NCI-H510A (cell line): ENCODE results near the gene DCUN1D2.

Experiments used
- DNase-seq: peaks from one replicate; lab custom pipeline; 2025; lab: John Stamatoyannopoulos, UW

The DCUN1D2 gene

DNA sequence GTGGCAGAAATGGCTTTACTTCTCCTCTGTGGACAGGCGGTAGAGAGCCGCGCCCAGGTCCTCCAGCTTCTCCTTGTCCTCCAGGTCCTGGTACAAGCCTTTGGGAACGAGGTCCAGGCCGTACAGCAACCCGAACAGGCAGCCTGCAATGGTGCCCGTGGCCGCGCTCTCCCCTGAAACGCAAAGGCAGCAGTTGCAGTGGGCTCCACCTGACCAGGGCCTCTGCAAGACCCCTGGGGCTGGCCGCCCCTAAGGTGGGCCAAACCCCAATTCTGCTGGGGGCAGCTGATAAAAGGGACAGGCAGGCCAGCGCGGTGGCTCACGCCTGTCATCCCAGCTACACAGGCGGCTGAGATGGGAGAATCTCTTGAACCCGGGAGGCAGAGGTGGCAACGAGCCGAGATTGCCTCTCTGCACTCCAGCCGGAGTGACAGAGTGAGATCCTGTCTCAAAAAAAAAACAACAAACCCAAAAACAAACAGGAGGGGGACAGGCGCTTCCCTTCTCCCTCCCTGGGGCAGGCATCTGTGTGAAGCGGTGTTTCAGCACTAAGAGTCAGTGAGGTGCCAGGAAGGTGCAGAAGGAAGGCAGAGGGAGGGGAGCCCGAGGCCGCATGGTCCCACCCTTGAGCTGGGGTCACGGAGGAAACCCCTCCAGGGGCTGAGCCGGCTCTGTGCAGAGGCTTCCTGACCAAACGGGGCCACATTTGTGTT, 67.5 kb downstream of the DCUN1D2 start:
- DNase-seq: no peak

DNA sequence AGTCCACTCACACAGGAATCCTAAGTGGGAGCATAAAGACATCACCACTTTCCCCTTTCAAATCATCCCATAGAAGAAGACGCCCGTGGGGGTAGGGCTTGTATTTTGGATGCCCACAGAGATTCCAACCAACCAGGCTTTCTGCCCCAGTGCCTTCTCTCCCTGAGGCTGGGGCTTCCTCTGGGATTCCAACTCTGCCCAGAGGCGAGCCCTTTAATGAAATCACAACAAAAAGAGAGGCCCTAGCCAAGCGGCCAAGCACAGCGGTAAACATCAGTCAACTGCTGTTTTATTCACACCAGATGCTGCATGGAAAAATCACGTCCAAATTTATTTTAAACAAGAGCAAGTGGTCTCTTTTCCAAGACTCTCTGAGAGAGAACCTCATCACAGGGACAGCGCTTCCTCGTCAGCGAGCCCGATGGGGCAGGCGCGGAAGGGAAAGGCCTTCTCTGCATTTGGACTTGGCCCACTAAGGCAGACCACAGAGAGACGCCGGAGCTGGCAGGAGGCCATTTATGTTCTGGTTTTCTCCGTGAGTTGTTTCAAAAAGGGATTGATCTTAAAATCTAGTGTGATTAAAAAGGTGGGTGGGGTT, 68.7 kb downstream of the DCUN1D2 start:
- DNase-seq: no peak

DNA sequence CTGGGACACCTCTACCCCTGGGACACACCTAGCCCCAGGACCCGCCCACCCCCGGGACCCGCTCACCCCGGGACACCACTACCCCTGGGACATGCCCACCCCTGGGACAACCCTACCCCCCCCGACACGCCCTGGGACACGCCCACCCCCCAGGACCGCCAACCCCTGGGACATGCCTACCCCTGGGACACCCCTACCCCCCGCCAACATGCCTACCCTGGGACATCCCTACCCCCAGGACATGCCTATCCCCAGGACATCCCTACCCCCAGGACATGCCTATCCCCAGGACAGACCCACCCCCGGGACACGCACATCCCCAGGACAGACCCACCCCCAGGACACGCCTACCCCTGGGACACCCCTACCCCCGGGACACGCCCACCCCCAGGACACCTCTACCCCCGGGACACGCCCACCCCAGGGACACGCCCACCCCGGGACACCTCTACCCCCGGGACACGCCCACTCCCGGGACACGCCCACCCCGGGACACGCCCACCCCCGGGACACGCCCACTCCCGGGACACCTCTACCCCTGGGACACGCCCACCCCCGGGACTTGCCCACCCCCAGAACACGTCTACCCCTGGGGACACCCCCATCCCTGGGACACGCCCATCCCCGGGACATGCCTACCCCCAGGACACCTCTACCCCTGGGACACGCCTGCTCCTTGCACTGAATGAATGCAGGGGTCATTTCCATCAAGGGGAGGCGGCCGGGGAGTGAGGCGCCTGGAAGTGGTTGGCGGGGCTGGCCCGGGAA, 69.5 kb downstream of the DCUN1D2 start:
- DNase-seq: no peak

DNA sequence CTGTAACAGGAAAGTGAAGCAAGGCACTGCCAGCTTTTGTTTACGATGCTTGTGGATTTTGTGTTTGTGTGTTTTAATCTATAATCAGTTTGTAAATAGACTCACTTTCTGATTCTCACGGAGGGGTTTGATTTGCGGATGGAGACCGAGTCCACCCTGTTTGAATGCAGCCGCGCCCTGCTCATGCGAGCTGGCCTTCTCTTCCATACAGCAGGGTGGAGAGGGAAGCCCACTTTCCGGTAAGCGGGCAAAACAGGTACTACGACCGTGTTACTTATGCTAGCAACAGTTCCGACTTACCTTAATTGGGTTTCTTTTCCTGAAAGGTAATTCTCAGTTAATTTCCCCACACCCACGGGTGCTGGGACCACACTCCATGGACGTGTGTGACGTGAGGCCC, 70.3 kb downstream of the DCUN1D2 start:
- no peak for DNase-seq

DNA sequence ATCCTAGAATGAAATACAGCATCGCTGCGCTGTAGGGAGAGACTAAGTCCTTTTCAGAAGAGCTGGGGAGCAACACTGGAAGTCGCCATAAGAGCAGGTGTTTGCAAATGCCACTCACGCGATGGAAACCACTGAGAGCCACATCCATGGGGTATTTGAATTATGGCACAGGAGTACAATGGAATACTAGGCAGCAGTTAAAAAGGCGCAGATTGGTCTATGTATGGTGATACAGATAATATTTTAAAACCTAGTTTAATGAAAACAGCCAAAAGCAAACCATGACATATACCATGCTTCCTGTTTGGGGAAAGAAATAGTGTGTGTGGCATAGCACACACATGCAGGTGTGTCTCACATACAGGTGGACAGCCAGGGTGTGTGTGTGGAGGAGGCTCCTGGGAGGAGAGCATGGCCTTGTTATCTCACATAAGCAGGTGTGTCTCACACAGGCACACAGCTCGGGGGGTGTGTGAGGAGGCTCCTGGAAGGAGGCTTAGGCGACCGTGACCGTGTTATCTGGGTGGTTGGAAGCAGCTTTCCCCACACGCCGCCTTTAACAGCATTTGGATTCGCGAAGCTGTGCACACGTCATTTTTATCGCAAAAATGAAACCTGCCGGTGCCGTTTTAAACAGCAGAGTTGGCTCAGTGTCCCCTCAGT, 70.8 kb downstream of the DCUN1D2 start:
- no peak for DNase-seq

DNA sequence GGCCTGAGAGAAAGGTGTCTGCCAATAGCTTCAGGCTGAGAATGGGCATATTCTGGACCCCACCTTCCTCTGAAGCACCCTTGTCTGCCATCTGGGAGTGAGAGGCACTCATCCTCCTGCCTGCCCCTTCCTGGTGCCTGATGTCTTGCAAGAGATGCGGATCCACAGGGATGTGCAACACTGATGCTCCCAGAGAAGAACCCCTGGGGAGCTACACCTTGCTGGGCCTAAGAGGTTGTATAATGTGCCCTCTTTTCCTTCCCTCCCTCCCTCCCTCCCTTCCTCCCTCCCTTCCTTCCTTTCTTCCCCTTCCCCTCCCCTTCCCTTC, 71.8 kb downstream of the DCUN1D2 start:
- DNase-seq: no peak

DNA sequence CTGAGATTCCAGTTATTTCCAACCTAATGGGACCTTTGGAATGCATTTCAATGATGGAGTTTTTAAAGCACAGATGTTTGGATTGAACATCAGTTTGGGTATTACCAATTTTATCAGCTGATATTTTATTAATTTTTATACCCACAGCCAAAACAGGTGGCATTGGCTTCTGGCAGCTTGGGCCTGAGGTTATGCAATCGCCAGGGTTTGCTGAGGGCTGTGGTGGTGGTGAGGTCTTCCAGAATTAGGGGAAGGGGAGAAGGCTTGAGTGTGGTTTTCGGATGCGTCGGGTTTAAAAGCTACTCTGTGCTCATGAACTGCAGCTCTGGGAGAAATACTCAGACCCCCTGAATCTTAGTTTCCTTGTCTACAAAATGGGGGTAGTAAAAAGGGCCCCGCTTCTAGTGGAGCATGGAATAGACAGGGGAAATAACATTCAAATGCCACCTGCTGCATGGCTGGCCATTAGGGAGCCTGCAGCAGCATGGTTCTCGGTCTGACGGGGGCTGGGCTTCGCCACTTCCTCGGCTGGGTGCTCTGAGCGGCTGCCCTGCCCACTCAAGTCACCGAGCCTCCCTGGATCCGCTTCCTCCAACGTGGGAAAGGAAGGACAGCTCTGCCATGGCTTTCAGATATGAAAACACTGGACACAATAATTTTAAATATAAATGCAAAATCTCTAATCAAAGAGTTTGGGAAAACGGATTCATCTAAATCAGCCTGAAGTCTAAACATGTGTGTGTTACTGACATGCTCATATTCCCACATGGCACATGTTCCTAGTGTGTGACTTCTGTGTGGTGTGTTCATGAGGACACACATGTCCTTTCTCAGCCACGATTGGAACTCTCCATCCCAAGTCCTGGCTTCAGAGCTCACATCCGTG, 72.4 kb downstream of the DCUN1D2 start:
- DNase-seq: no peak

DNA sequence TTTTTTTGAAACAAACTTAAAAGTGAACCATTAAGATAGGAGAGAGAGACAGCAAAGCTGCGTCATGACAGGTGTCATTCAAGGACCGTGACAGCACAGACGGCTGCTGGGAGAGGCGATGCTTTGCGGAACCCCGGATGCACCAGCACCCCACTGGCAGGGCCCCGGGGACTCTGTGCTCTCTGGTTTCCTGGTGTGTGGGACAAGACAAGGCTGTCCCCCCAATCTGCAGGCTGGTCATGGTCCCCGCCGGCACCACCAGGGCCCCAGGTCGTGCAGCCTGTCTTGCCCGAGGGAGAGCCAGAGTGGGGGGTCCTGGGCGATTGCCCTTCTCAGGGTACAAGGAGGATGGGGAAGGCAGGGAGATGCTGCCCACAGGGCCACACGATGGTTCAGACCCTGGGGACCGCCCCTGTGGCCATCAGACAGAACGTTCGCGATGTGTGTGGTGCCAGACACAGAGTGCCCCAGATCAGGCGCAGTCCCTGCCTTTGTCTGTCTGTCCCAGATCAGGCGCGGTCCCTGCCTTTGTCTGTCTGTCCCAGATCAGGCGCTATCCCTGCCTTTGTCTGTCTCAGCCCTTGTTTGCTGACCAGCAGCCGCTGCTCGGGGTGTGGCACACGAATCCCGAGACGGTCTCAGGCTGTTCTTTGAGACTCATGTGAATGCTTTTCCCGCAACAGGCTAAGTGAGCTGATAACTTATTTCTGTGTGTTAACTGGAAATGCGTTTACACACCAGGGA, 73.3 kb downstream of the DCUN1D2 start:
- no peak for DNase-seq

DNA sequence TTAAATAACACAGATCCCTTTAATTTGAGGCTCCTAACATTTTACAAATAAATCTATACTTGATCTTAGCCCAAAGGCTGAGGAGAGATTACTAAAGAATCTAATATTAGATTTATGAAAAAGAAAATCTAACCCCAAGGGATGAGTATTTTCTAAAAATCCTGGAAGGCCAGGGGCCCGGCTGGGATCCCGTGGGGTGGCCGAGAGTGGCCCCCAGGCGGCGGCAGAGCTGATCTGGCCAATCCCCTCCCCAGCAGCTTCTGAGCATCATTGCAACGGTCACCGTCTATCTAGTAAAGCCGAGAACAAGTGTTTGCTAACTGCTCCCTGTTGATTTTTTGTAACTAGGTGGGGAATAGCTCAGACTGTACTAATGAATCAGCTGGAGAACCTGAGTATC, 74.7 kb downstream of the DCUN1D2 start:
- no peak for DNase-seq

DNA sequence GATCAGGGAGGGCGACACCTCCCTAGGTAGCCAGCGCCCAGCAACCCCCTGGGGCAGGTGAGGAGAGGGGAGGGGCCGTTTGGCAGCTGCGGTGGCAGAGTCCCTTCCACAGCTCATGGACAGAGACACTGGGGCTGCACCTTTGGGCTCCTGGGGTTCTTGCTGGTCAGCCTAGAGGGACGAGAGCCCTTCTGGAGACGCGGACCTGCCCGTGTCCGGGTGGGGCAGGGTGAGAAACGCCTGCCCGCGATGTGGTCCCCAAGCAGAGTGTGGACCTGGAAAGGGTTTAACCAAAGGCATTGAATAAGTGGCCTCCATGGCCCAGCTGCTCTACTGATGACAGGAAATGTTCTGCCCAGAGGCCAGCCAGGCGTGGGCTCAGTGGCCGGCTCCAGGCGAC, 75.5 kb downstream of the DCUN1D2 start:
- DNase-seq: no peak

DNA sequence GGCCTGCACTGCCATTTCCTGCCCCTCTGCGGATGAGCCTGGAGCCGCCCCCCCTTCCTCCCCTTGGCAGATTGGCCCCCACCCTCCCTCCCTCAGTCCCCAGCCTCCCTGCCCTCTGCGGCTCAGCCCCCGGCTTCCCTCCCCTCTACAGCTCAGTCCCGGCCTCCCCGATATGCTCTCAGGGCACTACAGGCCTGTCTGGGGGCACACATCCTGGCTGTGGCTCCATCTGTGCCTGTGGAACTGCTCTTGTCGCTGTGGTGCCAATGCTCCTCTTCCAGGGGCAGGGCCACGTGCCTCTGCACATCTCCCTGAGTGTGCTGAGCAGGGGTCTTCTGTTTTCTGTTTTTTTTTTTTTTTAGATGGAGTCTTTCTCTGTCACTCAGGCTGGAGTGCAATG, 76.2 kb downstream of the DCUN1D2 start:
- no peak for DNase-seq

DNA sequence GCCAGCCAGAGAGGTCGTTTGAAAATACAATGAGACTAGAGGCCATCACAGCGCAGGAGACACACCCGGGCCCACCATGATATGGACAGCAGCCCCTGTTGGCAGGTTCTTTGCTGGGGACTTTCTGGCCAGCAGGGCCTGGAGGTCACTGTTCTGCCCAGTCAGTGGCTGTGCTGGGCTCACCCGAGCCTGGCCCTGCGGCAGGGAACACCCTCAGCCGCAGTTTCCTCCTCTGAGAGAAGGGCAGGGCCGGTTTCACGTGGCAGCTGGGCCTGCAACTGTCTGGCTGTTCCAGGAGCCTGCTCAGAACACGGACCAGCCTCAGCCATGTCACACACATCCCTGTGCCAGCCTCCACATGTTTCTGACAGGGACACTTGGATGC, 76.6 kb downstream of the DCUN1D2 start:
- DNase-seq: no peak

DNA sequence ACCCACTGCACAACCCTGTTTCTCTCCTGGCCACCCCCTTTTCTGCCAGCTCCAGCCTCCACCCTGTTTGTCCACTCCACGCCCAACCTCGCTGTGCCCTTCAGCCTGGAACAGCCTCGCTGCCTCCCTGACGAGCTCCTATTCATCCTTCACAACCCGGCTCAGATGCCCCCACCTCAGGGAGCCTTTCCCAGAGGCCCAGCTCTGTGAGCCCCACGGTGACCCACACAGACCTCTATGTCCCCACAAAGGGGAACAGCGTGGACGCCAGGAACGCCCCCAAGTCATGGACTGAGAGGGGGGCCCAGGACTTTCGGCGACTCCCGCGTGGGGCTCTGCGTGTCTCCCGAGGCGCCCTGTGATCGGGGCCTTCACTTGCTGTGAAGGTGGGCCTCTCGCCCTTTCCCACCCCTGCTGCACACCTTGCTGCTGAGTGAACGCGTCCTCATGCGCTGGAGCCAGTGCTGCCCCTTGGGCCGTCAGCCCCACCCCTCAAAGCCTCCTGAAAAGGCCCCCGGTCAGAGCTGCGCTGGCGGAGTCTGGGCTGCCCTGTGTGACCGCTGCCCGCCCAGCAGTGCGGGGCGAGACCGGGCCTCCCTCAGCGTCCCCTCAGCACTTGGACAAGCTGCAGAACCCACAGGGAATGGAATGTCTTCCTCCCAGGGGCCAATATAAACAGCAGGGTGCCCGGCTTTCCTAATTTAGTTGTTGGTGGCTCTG, 77.2 kb downstream of the DCUN1D2 start:
- no peak for DNase-seq

DNA sequence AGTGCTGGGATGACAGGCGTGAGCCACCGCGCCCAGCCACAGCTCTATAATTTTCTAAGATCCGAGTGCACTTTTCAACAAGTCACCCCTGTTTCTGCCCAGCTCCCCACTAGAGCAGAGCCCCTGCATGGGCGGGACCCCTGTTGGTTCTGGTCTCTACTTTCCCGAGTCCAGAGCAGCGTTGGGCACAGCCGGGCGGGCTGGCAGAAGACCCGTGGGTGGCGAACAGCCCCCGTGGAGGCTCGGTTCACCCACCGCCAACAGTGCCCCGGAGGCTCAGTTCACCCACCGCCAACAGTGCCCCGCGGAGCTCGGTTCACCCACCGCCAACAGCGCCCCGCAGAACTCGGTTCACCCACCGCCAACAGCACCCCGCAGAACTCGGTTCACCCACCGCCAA, 78.1 kb downstream of the DCUN1D2 start:
- no peak for DNase-seq

DNA sequence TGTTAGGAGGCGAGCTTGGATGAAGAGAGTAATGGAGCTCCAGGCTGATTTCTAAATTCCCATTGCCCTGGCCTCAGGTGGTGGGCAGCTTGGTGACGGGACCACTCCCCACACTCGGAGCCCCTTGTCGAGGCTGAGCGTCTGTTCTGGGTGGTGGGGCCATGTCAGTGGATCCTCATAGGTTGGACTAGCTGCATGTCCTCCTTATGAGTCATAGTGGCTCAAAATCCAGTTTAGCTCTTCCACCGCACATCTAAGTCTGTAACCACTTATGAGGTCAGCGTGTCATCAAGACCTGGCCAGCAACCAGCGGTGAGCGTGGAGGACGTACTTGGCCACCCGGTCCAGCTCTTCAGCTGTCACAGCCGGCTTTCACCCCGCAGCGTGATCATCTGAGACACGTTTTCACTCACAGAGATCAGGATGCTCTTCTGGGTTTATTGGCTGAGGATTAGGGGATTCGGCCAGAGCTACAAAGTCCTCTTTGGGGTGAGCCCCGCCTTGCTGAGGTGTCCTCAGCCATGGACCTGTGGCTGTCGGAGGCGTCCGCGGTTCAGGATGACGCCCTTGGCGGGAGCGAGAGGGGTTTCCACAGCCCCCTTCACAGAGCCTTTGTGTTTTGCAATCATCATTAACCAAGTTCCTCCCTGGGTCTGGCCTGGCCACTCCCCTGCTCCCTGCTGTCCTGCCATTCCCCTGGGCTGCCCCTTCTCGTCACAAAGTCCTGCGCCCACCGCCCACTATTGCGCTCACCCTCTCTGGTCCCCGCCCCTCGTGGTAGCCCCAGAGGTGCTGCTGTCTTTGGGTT, 79.1 kb downstream of the DCUN1D2 start:
- no peak for DNase-seq

DNA sequence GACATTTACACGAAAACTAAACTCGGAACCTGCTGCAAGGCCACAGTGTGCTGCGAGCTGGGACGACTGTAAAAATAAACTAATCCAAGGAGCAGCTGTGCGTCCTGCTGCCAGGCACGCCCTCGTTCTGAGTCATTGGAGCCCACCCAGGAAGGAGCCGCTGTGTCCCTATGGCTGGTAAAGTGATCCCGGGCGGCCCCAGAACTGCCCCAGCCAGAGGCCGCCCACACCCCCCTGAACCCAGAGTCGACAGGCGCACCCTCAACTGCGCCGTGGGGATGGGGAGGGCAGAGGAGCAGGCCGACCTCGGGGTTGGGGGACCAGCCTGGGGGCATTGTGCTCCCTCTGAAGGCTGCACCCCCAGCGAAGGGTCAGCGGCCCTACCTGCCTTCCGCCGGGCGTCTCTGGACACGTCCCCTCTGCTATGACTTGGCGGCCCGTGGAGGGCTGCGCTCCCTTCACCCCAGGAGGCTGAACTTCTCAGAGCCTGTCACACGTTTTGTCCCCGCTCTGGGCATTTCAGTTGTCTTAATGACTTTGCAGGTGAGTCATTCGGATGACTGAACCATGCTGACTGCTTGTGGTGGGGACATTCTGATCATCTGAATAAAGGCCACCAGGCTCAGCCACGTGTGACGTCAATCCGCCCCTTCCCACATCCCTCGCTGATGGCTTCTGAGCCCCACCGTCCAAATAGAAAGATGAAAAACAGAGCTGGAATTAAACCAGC, 79.9 kb downstream of the DCUN1D2 start:
- no peak for DNase-seq

DNA sequence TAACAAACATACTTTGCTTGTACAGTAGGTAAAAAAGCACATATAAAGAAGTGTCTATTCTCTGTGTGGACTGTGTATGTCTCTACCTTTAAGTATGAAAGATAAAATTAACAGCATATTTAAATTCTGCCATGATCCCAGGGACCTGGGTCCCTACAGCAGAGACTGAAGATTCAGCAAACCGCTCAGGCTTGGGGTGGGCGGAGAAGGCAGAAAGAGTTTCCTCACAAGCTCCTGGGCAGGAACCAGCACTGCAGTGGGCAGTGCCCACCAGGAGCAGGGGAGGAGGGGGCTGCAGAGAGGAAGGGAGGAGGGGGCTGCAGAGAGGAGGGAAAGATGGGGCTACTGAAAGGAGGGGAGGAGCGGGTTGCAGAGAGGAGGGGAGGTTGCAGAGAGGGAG, 81.9 kb downstream of the DCUN1D2 start:
- no peak for DNase-seq

DNA sequence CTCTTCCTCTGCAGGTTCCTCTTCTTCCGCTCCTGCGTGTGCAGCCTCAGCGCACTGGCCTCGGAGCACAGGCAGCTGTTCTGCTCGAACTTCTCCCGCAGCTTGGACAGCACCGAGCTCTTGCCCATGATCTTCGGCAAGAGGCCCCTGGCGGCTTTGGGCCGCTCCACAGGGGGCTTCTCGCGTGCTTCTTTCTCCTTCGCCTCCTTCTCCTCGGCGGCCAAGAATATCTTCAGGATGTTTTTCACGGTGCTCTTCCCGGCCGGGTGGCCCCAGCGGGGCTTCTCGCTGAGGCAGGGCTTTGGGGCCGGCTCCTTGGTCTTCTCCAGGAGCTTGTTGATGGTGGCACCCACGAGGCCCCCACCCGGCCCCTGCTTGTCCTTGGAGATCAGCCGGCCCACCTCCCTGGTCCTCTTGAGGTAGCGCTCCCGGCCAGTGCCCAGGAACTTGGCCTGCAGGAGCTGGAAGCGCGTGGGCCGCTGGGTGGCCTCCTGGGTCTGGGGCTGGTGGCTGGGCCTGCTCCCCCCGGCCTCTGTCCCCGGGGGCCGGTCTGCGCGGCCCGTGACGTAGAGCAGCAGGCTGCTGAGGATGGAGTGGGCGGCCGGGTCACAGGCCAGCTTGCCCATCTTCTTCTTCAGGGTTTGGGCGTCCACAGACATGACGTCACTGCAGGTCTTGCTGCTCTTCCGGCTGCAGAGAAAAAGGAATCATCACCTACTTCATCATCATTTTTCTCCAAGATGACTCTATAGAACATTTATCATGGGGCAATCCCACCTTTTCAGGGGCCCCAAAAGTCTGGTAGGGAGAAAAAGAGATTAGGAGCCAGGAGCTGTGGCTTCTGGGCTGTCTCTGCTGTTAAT, 82.7 kb downstream of the DCUN1D2 start:
- DNase-seq: no peak
